Muscle layer of colon (tissue), 2 donors: ENCODE results near the gene COA7.

Source experiments
- H3K27ac ChIP-seq: one replicate; pipeline ENCODE4 v1.7.0; 2013; ENCODE audit warnings: low read depth, mild to moderate bottlenecking, low read length, moderate library complexity
- H3K27me3 ChIP-seq, 2 donors: one replicate each; pipeline ENCODE4 v1.7.0; 2013; ENCODE audit warnings: low read length in 2 of 2, mild to moderate bottlenecking in 2 of 2; ENCODE audit not compliant: insufficient read depth in 2 of 2, control insufficient read depth in 1 of 2
- H3K36me3 ChIP-seq: one replicate; pipeline ENCODE4 v1.7.0; 2013; ENCODE audit warnings: mild to moderate bottlenecking, low read length; ENCODE audit not compliant: insufficient read depth
- H3K4me1 ChIP-seq: one replicate; pipeline ENCODE4 v1.7.0; 2013; ENCODE audit warnings: mild to moderate bottlenecking, low read length; ENCODE audit not compliant: insufficient read depth
- H3K4me3 ChIP-seq, 2 donors: one replicate each; pipeline ENCODE4 v1.7.0; 2013; ENCODE audit warnings: low read length in 2 of 2, low read depth in 1 of 2, mild to moderate bottlenecking in 1 of 2, moderate library complexity in 1 of 2
- H3K9ac ChIP-seq: one replicate; pipeline ENCODE4 v1.7.0; 2013; ENCODE audit warnings: low read length
- H3K9me3 ChIP-seq: one replicate; pipeline ENCODE4 v1.7.0; 2013; ENCODE audit warnings: mild to moderate bottlenecking, low read length
- donor health status: abdominal sarcoma.
- donor health status: Adenocarcinoma of cecum.

The COA7 gene

DNA sequence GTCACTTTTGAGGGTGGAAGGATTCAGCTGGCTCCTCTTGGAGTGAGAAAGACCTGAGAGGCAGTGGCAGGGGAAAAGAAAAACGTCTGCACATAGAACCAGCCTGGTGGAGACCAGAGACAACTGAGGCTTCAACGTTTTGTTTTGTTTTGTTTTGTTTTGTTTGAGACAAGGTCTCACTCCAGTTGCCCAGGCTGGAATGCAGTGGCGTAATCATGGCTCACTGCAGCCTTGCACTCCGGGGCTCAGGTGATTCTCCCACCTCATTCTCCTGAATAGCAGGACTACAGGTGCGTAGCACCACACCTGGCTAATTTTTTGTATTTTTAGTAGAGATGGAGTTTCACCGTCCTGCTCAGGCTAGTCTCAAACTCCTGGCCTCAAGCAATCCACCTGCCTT, 52.9 kb downstream of the COA7 start:
- H3K4me3 ChIP-seq = no peak overlapping the region
- no peaks in the 10 kb centered on the region for H3K4me1 ChIP-seq
- no peaks in the 10 kb centered on the region for H3K9me3 ChIP-seq
- H3K36me3 ChIP-seq = no peaks in the 10 kb centered on the region
- H3K27ac ChIP-seq = no peak overlapping the region
- H3K27me3 ChIP-seq = no peaks in the 10 kb centered on the region
- H3K9ac ChIP-seq = no peak overlapping the region

DNA sequence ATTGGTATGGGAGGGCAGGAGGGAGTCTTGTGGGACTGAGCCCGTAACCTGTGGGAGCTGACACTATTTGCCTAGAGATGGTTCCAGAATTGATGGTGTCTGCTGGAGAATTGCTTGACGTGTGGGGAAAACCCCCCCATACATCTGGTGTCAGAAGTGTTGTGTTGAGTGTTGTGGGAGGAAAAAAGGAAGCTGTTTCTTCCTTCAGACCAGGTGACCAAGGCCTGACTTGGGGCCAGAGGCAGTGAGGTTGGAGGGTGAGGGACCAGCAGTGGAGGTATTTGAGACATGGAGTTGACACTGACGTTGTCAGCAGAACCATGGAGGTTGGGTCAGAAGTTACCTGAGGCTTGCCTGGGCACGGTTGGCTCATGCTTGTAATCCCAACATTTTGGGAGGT, 56.8 kb downstream of the COA7 start:
- Histone ChIP-seq H3K4me1 (no peaks in the 10 kb centered on the region), H3K27me3 (no peaks in the 10 kb centered on the region), H3K9me3 (no peaks in the 10 kb centered on the region), H3K27ac (no peak overlapping the region), H3K4me3 (no peak overlapping the region), H3K9ac (no peak overlapping the region), H3K36me3 (no peaks in the 10 kb centered on the region)

DNA sequence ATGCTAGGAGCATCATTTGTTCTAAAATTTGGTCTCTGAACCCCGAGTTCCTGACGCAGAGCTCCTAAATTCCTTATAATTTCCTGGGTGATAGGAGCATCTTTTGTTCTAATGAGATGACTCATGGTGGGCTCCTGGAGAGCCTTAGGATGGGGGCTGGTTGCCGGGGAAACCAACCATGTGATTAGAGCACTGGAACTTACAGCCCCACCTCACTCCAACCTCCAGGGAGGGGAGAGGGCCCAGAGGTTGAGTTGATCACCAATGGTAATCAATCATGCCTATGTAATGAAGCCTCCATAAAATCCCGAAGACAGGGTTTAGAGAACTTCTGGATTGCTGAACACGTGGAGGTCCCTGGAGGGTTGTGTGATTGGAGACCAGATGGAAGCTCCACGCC, 57.5 kb downstream of the COA7 start:
- H3K27ac ChIP-seq = no peak overlapping the region
- no peak overlapping the region for H3K4me3 ChIP-seq
- no peaks in the 10 kb centered on the region for H3K4me1 ChIP-seq
- no peaks in the 10 kb centered on the region for H3K36me3 ChIP-seq
- H3K27me3 ChIP-seq = no peaks in the 10 kb centered on the region
- no peak overlapping the region for H3K9ac ChIP-seq
- no peaks in the 10 kb centered on the region for H3K9me3 ChIP-seq

DNA sequence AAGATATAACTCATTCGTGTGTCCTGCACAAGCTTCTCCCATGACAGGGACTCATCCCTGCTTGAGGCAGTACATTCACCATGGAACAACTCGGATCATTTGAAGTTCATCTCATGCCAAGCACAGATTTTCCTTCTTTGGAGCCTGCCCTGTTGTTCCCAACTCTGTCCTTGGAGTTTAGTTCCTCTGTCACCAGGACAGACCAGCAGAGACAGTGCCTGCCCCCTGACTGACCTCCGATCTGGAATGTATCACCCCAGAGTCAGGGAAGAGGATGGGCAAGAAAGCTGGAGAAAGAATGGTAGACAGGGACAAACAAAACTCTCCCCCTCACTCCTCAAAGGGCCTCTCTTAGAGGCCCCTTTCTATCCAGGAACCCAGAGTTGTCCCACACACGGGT, 60.2 kb downstream of the COA7 start:
- no peak overlapping the region for H3K27ac ChIP-seq
- H3K27me3 ChIP-seq = peaks cover 7 to 9% of the 10 kb centered on the region in 2 donors
- H3K36me3 ChIP-seq = no peaks in the 10 kb centered on the region
- H3K9ac ChIP-seq = no peak overlapping the region
- H3K9me3 ChIP-seq = no peaks in the 10 kb centered on the region
- no peaks in the 10 kb centered on the region for H3K4me1 ChIP-seq
- no peak overlapping the region for H3K4me3 ChIP-seq

DNA sequence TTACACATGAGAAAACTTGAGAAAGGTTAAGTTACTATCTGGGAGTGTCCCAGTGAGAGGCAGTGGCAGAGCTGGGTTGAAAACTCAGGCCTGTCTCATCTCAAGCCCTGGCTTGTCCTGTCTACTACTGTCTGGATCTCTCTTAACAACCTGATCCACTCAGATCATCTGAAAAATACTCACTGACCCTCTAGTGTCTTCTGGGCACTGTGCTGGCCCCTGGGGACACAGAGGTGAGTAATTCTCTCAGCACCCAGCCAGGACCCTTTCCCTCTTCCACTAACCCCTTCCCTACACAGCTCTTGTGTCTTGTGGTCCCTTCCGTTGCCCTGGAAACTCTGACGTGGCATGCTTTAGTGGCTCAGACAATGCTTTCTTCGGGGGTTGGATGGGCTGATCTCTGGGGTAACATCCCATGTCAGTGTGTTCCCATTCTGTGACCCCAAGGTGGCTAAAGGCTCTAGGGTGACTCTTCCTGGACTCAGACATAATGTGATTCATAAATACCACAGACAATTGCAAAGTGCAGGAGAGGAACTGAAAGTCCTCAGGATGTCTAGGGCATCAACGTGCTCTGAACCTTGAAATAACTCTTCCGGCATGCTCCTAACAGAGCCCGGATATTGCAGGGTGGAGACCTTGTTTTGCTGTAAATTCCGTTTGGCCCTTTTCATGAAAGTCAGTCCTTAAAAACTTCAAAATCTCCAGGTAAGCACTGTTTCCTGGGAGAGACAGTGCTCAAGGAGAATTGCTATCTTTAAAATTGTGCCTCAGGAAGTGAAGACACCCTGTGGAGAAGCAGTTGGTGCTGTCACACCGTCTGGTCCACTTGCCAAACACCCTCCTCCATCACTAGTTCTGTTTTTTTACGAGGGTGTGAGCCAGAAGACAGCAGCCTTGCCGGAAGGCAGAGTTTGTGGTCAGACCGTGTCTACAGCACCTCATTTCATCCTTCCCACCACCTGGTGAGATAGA, 61.1 kb downstream of the COA7 start:
- Histone ChIP-seq H3K36me3 (no peaks in the 10 kb centered on the region), H3K27ac (no peak overlapping the region), H3K27me3 (peaks cover 15 to 16% of the 10 kb centered on the region in 2 donors), H3K4me1 (no peaks in the 10 kb centered on the region), H3K9me3 (no peaks in the 10 kb centered on the region), H3K9ac (no peak overlapping the region), H3K4me3 (no peak overlapping the region)

DNA sequence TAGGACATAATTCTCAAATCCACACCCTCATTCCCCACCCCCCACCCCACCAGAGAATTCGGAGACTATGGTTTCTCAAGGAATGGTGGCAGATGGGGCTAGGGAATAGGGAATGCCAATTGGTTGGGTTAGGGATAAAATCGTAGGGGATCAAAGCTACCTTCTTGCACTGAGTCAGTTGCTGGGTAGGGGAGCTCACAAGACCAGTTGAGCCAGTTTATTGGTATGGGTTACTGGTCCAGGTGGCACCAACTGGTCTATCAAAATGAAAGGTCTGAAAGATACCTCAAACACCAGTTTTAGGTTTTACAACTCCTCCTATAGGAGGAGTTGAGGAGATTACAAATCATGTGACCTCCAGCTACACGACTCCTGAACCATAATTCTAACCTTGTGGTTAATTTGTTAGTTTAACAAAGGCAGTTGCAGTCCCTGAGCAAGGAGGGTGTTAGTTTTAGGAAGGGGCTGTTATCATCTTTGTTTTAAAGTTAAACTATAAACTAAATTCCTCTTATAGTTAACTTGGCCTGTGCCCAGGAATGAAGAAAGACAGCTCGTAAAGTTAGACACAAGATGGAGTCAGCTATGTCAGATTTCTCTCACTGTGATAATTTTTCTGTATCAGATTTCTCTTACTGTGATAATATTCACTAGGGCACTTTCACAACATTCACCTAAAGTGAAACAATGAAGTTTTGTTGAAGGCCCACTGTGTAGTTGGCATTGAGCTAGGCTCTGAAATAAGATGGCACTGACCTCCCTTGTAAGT, 62.6 kb downstream of the COA7 start:
- Histone ChIP-seq H3K27me3 (peaks cover 16 to 22% of the 10 kb centered on the region in 2 donors), H3K4me3 (no peak overlapping the region), H3K4me1 (no peaks in the 10 kb centered on the region), H3K9ac (no peak overlapping the region), H3K36me3 (no peaks in the 10 kb centered on the region), H3K9me3 (no peaks in the 10 kb centered on the region), H3K27ac (no peak overlapping the region)
